Stimulated activated effector memory CD8-positive, alpha-beta T cell treated with anti-CD3 and anti-CD28 coated beads, Interleukin-12 subunit alpha, Interleukin-12 subunit beta, amount 100 ng/mL, for 72 hours (primary cell): ENCODE measurements around the gene NTNG2.
"Not testable (repeated sequence)": the region's sequence is repeated elsewhere in the genome, so short reads cannot be mapped to it uniquely, and the experiment has no call there.

ENCODE experiments used
- ATAC-seq: fragments of 150-1000 bp; cut with Tn5 transposase; 2 replicates; pipeline ENCODE4 v1.10.0; 2021
- DNase-seq, 2 donors: peaks; one replicate each; pipeline ENCODE4 v3.0.0; 2021 to 2022; ENCODE audit warnings: low spot score in 2 of 2
- H3K27ac Mint-ChIP-seq: one replicate; pipeline ENCODE4 v1.8.0; 2022; ENCODE audit warnings: mild to moderate bottlenecking, mixed read lengths
- H3K36me3 Mint-ChIP-seq: one replicate; pipeline ENCODE4 v1.8.0; 2022; ENCODE audit warnings: mild to moderate bottlenecking, mixed read lengths
- H3K4me1 Mint-ChIP-seq: one replicate; pipeline ENCODE4 v1.8.0; 2022; ENCODE audit warnings: mixed read lengths
- H3K4me3 Mint-ChIP-seq: one replicate; pipeline ENCODE4 v1.8.0; 2022; ENCODE audit warnings: mild to moderate bottlenecking, mixed read lengths
- H3K9me3 Mint-ChIP-seq: one replicate; pipeline ENCODE4 v1.8.0; 2022; ENCODE audit warnings: mixed read lengths

The NTNG2 gene, protein sequence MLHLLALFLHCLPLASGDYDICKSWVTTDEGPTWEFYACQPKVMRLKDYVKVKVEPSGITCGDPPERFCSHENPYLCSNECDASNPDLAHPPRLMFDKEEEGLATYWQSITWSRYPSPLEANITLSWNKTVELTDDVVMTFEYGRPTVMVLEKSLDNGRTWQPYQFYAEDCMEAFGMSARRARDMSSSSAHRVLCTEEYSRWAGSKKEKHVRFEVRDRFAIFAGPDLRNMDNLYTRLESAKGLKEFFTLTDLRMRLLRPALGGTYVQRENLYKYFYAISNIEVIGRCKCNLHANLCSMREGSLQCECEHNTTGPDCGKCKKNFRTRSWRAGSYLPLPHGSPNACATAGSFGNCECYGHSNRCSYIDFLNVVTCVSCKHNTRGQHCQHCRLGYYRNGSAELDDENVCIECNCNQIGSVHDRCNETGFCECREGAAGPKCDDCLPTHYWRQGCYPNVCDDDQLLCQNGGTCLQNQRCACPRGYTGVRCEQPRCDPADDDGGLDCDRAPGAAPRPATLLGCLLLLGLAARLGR

DNA sequence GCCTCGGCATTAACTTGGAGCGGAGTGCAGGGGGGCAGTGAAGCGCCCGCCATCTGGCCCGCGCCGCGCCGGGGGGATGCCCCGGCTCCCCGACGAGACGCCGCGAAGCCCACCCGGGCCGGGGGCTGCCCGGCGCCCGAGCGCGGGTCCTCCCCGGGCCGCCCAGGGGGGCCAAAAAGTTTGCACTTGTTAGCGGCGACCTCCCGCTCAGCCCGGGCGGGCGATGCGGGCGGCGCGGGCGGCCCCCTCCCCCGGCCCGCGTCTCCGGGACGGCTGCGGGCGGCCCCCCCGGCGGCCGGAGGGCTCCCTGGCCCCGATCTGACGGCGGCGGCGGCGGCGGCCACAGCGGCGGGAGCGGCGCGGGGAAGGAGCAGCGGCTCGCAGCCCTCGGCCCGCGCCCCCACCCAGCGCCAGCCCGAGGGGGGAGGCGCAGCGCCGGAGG lies at the start of gene NTNG2:
Gene NTNG2 (plus strand): TSS at position 316 of the 442 bp plus-strand sequence. CDS start 4,774 bp downstream, outside the sequence.
- peak within 1 kb of the TSS; percentile 90 for H3K4me3 Mint-ChIP-seq
- H3K9me3 Mint-ChIP-seq = no peaks in the 10 kb centered on the region
- DNase-seq = no peak
- no peaks in the 10 kb centered on the region for H3K36me3 Mint-ChIP-seq
- H3K4me1 Mint-ChIP-seq = peaks cover 21% of the 10 kb centered on the region
- H3K27ac Mint-ChIP-seq = no peak within 1 kb of the TSS
- ATAC-seq = peak; percentile 3

DNA sequence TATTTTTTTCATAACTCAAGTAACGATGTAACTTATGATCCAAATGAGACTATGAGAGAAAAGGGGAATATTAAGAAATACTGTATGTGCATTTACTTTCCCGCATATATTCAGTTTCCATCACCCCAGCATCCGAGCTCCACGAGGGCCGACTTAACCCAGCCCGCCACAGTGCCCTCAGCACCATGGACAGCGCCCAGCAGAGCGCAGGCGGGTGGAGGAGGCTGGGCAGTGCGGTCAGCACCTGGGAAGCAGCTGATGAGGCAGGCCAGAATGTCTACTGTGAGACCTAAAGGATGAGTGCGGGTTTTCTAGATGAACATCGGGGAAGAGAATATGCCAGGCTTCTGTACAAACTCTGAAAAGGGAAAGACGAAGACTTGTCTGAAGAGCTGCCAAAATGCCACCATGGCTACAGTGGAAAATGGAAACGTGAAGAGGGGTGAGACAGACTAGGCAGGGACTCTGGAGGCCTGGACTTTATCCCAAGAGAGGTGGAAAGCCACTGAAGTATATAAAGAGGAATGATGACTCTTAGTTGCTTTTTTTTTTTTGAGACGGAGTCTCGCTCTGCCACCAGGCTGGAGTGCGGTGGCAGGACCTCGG lies 47.7 kb upstream of the NTNG2 start:
- Mint-ChIP-seq H3K9me3 (no peaks in the 10 kb centered on the region), H3K4me1 (no peaks in the 10 kb centered on the region), H3K4me3 (no peak overlapping the region), H3K27ac (no peak overlapping the region), H3K36me3 (no peaks in the 10 kb centered on the region)
- peak; percentile 27 to 64 for DNase-seq
- peak; percentile 45 for ATAC-seq

GRCh38 chr9:132116583-132116982 lies 45.3 kb upstream of the NTNG2 start:
- Mint-ChIP-seq H3K4me1 (no peaks in the 10 kb centered on the region), H3K36me3 (no peaks in the 10 kb centered on the region), H3K27ac (no peak overlapping the region), H3K4me3 (no peak overlapping the region), H3K9me3 (no peaks in the 10 kb centered on the region)
- ATAC-seq (no peak), DNase-seq (no peak)

DNA sequence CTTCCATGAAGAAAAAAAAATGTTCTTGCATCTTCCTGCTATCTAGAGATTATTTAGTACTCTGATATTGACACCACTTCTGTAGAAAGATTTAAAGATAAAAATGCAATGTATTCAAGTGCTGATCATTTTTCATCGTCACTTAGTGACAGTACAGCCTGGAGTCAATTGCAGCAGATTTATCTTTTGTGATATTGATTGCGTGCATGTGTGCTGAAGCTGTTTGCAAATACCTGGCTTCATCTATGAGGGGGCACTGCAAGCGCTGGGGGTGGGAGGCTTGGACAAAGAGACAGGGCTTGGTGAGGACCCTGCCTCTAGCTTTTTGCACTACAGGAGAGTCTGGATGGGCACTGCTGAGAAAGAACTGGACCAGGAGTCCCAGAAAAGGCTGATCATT lies 44.2 kb upstream of the NTNG2 start:
- no peak for DNase-seq
- no peak overlapping the region for H3K27ac Mint-ChIP-seq
- ATAC-seq = no peak
- no peaks in the 10 kb centered on the region for H3K4me1 Mint-ChIP-seq
- no peaks in the 10 kb centered on the region for H3K9me3 Mint-ChIP-seq
- no peaks in the 10 kb centered on the region for H3K36me3 Mint-ChIP-seq
- H3K4me3 Mint-ChIP-seq = no peak overlapping the region

DNA sequence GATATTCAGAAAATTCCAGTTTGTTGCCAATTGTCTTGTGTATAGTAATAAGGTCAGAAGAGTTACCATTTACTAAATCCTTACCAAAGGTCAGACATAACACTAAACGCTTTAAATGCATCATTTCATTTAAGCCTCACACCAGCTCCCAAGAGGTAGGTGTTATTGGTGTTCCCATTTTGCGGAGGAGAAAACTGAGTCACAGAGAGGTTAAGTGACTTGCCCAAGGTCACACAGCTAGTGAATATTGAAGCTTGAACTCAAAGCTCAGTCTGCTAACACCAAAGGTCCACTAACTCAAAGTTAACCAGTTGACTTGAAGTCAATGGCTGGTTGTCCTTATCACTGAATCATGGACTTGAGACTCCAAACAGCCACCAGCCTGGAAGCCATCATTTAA lies 40.8 kb upstream of the NTNG2 start:
- Mint-ChIP-seq H3K36me3 (no peaks in the 10 kb centered on the region), H3K27ac (no peak overlapping the region), H3K4me3 (no peak overlapping the region), H3K9me3 (no peaks in the 10 kb centered on the region), H3K4me1 (peaks cover 11% of the 10 kb centered on the region)
- no peak for DNase-seq
- no peak for ATAC-seq

DNA sequence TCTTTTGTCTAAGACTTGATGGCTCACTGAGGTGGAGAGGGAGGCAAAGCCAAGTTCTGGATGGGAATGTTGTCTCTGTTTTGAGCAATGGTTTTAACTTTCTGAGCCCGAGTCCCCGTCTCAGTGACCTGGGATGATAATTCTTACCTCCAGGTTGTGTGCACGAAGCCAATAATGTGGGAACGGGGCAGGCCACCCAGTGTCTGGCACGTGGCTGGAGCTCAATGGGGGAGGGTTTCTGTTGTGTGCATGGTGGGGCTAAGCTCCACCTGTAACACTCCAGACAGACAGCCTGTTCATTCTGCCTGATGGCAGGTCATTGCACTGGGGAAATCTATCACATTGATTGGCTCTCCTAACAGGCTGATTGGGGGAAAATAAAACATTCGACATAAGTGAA lies 37.1 kb upstream of the NTNG2 start:
- no peaks in the 10 kb centered on the region for H3K9me3 Mint-ChIP-seq
- no peaks in the 10 kb centered on the region for H3K36me3 Mint-ChIP-seq
- no peak overlapping the region for H3K4me3 Mint-ChIP-seq
- no peak for DNase-seq
- no peak for ATAC-seq
- H3K4me1 Mint-ChIP-seq = peaks cover 17% of the 10 kb centered on the region
- no peak overlapping the region for H3K27ac Mint-ChIP-seq

DNA sequence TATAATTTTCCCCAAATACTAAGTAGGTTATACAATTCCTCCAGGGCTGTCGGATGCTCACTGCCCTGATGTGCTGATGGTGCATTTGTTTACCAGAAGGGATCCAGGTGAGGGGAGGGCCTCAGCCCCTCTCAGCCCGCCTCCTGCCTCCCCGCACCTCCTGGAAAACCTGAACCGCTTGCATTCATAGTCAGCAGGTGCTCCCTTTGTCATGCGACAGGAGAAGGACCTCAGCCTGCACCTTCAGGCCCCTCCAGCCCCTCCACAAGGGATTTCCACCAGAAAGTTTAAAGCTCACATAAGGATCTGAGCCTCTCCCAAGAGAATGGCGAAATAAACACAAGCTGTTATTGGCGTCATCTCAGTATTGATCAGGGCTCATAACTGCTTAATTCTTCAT lies 36.5 kb upstream of the NTNG2 start:
- Mint-ChIP-seq H3K36me3 (no peaks in the 10 kb centered on the region), H3K4me3 (no peak overlapping the region), H3K27ac (no peak overlapping the region), H3K4me1 (peaks cover 17% of the 10 kb centered on the region), H3K9me3 (no peaks in the 10 kb centered on the region)
- DNase-seq (no peak), ATAC-seq (no peak)

DNA sequence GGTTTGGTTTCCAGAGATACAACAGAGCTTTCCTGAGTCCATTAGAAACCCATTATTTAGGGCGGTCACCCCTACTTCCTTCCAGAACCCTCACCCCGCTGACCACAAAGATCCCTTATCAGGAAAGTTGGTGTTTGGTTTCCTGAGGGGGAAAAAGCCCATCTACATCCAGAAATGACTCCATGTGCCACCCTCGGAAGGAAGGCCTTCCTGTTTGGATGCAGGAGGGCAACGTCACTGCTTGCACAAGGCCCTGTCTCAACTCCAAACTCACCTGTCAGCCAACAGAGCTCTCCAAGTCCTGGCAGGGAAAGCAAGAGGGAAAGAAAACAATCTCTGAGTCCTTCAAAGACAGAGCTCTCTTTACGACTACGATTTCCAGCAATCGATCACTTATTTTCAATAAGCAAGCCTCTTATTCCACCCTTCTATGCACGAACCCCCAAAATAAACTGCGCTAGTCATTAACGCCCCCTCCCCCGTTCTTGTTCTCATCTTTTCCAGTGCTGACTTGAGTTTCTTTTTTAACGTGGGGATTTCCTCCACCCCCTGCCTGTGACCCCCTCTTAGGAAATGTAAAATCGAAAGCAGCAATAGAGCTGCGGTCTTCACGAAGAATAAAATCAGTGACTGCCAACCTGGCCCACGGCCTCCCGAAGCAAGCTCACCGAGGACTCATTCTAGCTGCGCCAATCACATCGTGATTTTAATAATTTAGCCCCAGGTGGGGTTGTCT lies 35.7 kb upstream of the NTNG2 start:
- no peaks in the 10 kb centered on the region for H3K36me3 Mint-ChIP-seq
- DNase-seq (peak in 1 of 2 donors; percentile 59), ATAC-seq (peak; percentile 89)
- H3K4me1 Mint-ChIP-seq = peaks cover 17% of the 10 kb centered on the region
- H3K9me3 Mint-ChIP-seq = no peaks in the 10 kb centered on the region
- peak overlapping the region; percentile 32 for H3K27ac Mint-ChIP-seq
- peak overlapping the region; percentile 61 for H3K4me3 Mint-ChIP-seq

DNA sequence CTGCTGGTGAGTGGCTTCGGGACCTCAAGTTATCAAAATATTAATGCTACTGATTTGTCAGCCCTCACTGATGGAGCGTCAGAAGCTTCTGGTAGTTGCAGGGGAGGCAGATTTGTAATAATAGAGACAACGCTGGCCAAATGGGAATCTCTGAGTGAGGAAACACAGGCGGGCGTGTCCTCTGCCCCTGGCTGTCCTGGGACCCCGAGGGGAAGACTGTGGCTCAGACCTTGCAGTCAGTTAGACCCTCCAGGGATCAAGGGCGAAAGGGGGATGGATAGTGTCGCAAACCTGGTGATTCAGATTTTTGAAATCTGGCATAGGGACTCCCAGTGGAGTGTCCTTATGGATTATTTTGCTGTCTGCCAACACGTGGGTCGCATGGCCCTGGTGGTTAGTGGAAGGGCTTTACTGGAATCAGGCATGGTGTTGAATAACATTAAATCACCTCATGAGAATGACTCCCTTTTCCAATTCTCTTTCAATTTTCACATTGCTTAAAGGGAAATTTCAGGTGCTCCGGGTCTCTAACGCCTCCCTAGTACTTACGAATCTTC lies 35.1 kb upstream of the NTNG2 start:
- Mint-ChIP-seq H3K4me1 (peaks cover 17% of the 10 kb centered on the region), H3K9me3 (no peaks in the 10 kb centered on the region), H3K27ac (peak overlapping the region; percentile 32), H3K36me3 (no peaks in the 10 kb centered on the region), H3K4me3 (peak overlapping the region; percentile 61)
- ATAC-seq (no peak), DNase-seq (no peak)

- no peak overlapping the region for H3K4me3 Mint-ChIP-seq
- no peaks in the 10 kb centered on the region for H3K36me3 Mint-ChIP-seq
- ATAC-seq = no peak
- peaks cover 17% of the 10 kb centered on the region for H3K4me1 Mint-ChIP-seq
- DNase-seq = no peak
- no peaks in the 10 kb centered on the region for H3K9me3 Mint-ChIP-seq
- H3K27ac Mint-ChIP-seq = no peak overlapping the region
Measured at GRCh38 chr9:132127888-132128534, 33.8 kb upstream of the NTNG2 start.

GRCh38 chr9:132129535-132129934 lies 32.3 kb upstream of the NTNG2 start:
- no peak overlapping the region for H3K27ac Mint-ChIP-seq
- ATAC-seq (no peak), DNase-seq (no peak)
- no peaks in the 10 kb centered on the region for H3K36me3 Mint-ChIP-seq
- H3K4me1 Mint-ChIP-seq = peaks cover 12% of the 10 kb centered on the region
- H3K4me3 Mint-ChIP-seq = no peak overlapping the region
- no peaks in the 10 kb centered on the region for H3K9me3 Mint-ChIP-seq

GRCh38 chr9:132134085-132134484 lies 27.8 kb upstream of the NTNG2 start:
- H3K36me3 Mint-ChIP-seq, H3K9me3 Mint-ChIP-seq, DNase-seq, H3K4me3 Mint-ChIP-seq, H3K27ac Mint-ChIP-seq, H3K4me1 Mint-ChIP-seq: not testable (repeated sequence)
- ATAC-seq = peak; percentile 61

DNA sequence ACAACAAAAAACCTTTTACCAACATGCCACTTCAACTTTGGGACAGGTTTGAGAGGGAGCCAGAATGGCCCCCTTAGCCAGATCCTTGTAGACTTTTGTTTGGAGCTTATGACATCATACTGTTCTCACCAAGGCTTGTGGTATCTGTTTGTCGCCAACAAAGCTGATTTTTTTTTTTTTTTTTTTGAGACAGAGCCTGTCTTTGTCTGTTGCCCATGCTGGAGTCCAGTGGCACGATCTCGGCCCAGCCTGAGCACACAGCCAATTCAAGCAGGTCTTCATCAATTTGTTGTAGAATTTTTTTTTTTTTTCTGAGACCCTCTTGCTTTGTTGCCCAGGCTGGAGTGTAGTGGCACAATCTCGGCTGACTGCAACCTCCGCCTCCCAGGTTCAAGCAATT lies 26.4 kb upstream of the NTNG2 start:
- no peak for DNase-seq
- H3K4me3 Mint-ChIP-seq = no peak overlapping the region
- H3K4me1 Mint-ChIP-seq = no peaks in the 10 kb centered on the region
- H3K36me3 Mint-ChIP-seq = no peaks in the 10 kb centered on the region
- H3K27ac Mint-ChIP-seq = no peak overlapping the region
- no peak for ATAC-seq
- H3K9me3 Mint-ChIP-seq = no peaks in the 10 kb centered on the region

GRCh38 chr9:132136151-132136780 lies 25.6 kb upstream of the NTNG2 start:
- no peak for ATAC-seq

More at GRCh38 chr9:132136151-132136780, 25.6 kb upstream of the NTNG2 start:
- no peak for DNase-seq
- H3K27ac Mint-ChIP-seq = no peak overlapping the region
- H3K4me1 Mint-ChIP-seq = peaks cover 5% of the 10 kb centered on the region
- H3K4me3 Mint-ChIP-seq = no peak overlapping the region
- no peaks in the 10 kb centered on the region for H3K9me3 Mint-ChIP-seq
- no peaks in the 10 kb centered on the region for H3K36me3 Mint-ChIP-seq
